GM12864 (cell line): ENCODE results near the gene HHATL.

Experiments used
- DNase-seq: peaks from one replicate; pipeline ENCODE4 v3.0.0-alpha.2; 2011; ENCODE audit warnings: low read depth
- H3K4me3 ChIP-seq: 2 replicates; pipeline ENCODE4 v1.5.1; 2011; ENCODE audit warnings: mild to moderate bottlenecking, low read depth, low read length, control low read depth
- TF ChIP-seq, protein P1 (sequence below): IDR thresholded peaks from 2 replicates; pipeline ENCODE4 v1.5.1; 2011; ENCODE audit warnings: low read depth, mild to moderate bottlenecking, moderate library complexity, low read length, control low read depth, inconsistent platforms; ENCODE audit errors: missing control alignments

HHATL gene

DNA sequence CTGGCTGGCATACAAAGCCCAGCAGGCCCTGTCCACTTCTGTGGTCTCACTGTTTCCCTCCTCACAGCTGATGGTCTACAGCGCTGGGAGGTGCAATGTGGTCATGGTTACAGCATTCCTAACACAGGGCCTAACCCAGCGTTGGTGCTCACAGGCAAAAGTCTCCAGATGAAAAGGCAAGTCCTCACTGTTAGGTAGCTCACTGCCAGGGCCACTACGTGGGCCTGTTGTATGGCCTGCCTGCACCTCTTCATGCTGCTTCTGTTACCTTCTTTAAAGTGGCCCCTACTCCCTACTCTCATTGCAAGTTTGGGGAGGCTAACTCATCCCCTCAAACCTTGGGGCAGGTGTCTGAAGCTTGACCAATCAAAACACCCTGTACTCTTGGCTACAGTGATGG is 39.2 kb upstream of the HHATL start:
- no peak overlapping the region for H3K4me3 ChIP-seq
- DNase-seq = no peak
- TF ChIP-seq, protein P1, sequence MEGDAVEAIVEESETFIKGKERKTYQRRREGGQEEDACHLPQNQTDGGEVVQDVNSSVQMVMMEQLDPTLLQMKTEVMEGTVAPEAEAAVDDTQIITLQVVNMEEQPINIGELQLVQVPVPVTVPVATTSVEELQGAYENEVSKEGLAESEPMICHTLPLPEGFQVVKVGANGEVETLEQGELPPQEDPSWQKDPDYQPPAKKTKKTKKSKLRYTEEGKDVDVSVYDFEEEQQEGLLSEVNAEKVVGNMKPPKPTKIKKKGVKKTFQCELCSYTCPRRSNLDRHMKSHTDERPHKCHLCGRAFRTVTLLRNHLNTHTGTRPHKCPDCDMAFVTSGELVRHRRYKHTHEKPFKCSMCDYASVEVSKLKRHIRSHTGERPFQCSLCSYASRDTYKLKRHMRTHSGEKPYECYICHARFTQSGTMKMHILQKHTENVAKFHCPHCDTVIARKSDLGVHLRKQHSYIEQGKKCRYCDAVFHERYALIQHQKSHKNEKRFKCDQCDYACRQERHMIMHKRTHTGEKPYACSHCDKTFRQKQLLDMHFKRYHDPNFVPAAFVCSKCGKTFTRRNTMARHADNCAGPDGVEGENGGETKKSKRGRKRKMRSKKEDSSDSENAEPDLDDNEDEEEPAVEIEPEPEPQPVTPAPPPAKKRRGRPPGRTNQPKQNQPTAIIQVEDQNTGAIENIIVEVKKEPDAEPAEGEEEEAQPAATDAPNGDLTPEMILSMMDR = no peak

DNA sequence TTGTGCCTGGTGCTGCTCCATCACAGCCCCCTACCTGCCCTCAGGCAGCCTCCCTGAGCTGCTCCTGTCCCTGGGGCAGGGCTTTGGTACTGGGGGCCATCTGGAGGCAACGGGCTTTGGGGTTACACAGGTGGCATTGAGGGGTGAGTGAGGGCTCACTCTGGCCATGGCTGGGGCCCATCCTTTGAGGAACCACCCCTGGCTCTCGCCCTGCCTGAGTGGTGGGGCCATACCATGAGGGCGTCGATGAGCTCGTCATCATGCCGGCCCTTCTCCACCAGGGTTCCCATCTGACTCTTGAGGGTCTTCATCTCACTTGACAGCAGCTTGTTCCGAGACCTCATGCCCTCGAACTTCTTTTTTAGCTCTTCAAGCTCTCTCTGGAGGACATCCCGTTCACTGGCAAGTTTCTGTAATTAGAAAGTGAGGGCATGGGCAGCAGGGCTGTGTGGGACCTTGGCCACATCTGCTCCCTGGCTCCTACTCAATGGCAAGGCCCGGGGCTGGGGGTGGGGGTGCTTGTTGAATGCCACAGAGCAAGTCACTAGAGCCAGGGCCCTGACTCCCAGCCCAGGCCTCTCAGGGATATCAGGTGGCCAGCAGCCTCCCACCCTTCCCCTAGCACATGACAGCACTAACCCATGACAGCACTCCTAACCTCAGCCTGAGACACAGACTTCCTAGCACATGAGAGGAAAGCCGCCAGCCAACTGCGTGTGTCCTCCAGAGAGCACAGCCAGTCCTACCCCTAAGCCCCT is 37.0 kb upstream of the HHATL start:
- H3K4me3 ChIP-seq = no peak overlapping the region
- no peak for DNase-seq
- TF ChIP-seq, protein P1 = no peak

DNA sequence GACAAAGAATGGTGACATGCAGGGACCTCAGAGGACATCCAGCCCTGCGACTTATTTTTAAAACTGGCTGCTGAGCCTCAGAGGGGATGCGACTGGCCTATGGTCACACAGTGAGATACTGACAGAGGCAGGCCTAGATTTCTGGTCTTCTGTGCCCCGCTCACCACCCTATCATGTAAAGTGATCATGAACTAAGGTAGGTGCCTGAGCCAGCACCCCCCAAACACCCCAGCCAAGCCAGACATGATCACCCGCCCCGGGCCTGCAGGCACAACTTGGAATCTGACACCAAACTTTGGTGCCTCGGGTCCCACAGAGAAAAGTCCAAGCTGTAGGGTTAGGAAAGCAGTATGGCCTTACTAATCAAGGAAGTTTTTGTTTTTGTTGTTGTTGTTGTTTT is 33.9 kb upstream of the HHATL start:
- DNase-seq = no peak
- H3K4me3 ChIP-seq = no peak overlapping the region
- TF ChIP-seq, protein P1 = no peak

DNA sequence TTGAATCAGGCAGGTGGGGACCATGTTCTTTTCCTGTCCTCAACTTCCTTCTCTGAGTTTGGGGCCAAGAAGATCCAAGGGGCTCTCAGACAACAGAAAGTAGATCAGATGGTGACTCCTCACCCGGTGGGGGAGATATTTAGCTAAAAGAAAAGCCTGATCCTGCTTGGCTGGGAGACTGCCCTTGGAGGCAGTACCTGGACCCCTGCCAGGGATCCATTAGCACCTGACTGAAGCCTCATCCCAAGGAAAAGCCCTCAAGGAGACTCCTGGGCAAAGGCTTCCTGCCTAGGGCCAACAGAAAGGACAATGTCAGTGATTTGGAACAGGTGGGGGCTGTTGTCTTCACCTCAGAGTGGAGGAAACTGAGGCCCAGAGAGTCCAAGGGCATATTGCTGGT is 33.5 kb upstream of the HHATL start:
- no peak for DNase-seq
- TF ChIP-seq, protein P1 = no peak

DNA sequence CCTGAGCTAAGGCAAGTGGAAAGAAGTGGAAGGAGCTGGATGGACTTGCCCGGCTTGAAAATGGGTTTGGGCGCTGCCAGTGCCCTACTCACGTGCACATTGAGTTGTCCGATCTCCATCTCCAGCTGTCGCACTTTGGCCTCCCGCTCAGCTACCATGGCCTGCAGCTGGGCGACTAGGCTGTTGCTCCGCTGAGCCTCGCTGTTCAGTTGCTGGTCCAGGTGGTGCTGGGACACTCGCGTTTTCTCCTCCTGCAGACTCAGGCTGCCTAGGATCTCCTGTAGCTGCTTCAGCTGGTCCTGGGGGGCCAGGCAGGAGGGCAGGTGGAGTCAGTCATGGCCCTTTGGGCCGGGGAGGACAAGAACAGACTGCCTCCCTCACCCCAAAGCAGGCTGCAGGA is 33.0 kb upstream of the HHATL start:
- TF ChIP-seq, protein P1 = no peak
- no peak for DNase-seq
- no peak overlapping the region for H3K4me3 ChIP-seq

More for the DNA sequence above, 33.5 kb upstream of the HHATL start:
- H3K4me3 ChIP-seq = no peak overlapping the region

DNA sequence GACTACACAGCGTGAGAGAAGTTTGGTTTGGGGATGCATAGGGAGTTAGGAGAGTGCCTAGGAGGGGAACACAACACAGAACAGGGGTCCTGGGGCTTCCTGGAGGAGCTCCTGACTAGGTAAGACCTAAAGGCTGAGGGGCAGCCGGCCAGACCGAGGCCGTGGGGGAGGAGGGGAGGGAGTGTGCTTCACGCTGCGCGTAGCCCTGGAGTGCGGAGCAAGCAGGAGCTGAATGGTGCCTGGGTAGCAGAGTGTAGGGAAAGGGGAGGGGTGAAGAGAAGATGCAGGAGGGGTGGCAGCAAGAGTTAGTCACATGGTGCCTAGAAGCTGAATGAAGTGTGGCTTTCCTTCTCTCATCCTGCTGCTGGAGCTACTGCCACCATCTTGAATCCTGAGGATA is 32.4 kb upstream of the HHATL start:
- TF ChIP-seq, protein P1 = no peak
- no peak for DNase-seq
- no peak overlapping the region for H3K4me3 ChIP-seq

DNA sequence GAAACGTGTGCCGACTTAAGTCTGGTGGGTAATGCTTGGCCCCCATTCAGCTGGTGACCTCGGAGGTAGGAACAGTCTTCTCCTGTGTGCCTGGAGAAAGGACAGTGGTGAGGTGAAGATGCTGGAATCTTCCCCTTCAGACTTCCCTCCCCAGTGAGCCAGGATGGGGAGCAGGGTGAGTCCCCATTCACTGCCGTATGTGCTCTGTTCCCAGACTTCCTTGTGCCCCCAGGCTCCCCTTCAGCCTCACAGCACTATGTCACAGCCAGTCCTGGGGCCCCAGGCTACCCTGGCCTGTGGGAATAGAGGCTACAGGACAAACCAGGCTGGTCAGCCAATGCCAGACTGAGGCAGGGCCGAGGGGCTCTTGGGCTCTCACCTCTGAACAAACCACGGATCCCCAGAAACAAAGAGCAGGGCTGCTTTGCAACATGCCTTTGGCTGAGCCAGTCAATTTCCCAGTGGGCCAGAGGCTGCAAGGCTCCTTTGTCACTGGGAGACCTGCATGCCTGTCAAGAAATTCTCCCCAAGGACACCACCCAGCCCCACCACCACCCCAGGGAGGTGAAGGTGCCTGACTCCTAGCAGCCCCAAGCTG is 31.8 kb upstream of the HHATL start:
- DNase-seq = no peak
- TF ChIP-seq, protein P1 = no peak
- no peak overlapping the region for H3K4me3 ChIP-seq
